Left ventricle myocardium inferior (tissue), 1 donor: Measurements from ENCODE around the gene AEBP1. TPM values are rescaled to one million over a fixed set of nuclear protein-coding genes. Genes with fewer than 3 reads are reported as not detected.

Experiments used
- DNase-seq: peaks from one replicate; pipeline ENCODE4 v3.0.0-alpha.2; 2020
- H3K27ac ChIP-seq: fragments of 200-600 bp; replicated peaks from 2 replicates; pipeline ENCODE4 v1.8.0; 2021
- H3K27me3 ChIP-seq: fragments of 200-600 bp; 2 replicates; pipeline ENCODE4 v1.8.0; 2021; ENCODE audit warnings: low read depth
- H3K36me3 ChIP-seq: fragments of 200-600 bp; 2 replicates; pipeline ENCODE4 v1.8.0; 2021
- H3K4me1 ChIP-seq: fragments of 200-600 bp; 2 replicates; pipeline ENCODE4 v1.8.0; 2021
- H3K4me3 ChIP-seq: fragments of 200-600 bp; 2 replicates; pipeline ENCODE4 v1.8.0; 2021; ENCODE audit warnings: mild to moderate bottlenecking, moderate library complexity
- H3K9me3 ChIP-seq: fragments of 200-600 bp; replicated peaks from 2 replicates; pipeline ENCODE4 v1.8.0; 2021
- intact Hi-C: fragments of 100-400 bp; cut with micrococcal nuclease; formaldehyde crosslinking; loops from one replicate; pipeline ENCODE4 v1.11.0; 2022
- total RNA-seq: library from RNA; stranded (reverse); fragmentation: NEBNext Ultra II Directional; extraction: Animal tissue kit (Norgen Biotek cat#: 25700); gene quantifications from one replicate; pipeline ENCODE4 v1.2.1, GENCODE V29; 2021
- TF ChIP-seq, protein P1 (sequence below): fragments of 200-600 bp; IDR thresholded peaks from 2 replicates; pipeline ENCODE4 v1.8.0; 2021; ENCODE audit warnings: antibody characterized with exemption, mild to moderate bottlenecking, borderline replicate concordance
- donor health status: DM: no; HTN: yes; CAD: no; lungs with severe emphysema.

AEBP1 gene
- total RNA-seq, 1 donor from 2014 or later = 20.5 TPM

DNA sequence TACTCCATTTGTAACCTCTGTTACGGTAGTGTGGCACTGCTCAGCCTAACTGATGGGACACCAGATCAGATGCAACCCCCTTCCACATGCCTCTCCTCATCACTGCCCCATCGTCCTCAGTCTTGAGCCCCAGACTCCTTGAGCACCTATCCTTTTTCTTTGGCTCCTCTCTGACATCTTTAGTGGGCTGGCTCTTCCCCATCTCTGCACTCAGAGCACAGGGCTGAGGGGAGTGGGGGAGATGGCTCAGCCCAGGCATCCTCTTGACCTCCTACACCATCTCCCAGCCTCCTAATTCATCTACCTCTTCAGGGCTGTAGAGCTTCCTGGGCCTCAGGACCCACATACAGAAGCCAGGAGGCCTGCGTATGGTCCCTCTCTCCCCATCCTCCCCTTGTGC, 20.3 kb upstream of the AEBP1 start:
- H3K9me3 ChIP-seq = no peaks in the 10 kb centered on the region
- H3K27me3 ChIP-seq = no peaks in the 10 kb centered on the region
- H3K36me3 ChIP-seq = peaks cover 20% of the 10 kb centered on the region
- H3K4me3 ChIP-seq = no peak overlapping the region
- TF ChIP-seq, protein P1, sequence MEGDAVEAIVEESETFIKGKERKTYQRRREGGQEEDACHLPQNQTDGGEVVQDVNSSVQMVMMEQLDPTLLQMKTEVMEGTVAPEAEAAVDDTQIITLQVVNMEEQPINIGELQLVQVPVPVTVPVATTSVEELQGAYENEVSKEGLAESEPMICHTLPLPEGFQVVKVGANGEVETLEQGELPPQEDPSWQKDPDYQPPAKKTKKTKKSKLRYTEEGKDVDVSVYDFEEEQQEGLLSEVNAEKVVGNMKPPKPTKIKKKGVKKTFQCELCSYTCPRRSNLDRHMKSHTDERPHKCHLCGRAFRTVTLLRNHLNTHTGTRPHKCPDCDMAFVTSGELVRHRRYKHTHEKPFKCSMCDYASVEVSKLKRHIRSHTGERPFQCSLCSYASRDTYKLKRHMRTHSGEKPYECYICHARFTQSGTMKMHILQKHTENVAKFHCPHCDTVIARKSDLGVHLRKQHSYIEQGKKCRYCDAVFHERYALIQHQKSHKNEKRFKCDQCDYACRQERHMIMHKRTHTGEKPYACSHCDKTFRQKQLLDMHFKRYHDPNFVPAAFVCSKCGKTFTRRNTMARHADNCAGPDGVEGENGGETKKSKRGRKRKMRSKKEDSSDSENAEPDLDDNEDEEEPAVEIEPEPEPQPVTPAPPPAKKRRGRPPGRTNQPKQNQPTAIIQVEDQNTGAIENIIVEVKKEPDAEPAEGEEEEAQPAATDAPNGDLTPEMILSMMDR = no peak
- intact Hi-C loops = no loop called here
- no peak for DNase-seq
- H3K4me1 ChIP-seq = peaks cover 53% of the 10 kb centered on the region
- H3K27ac ChIP-seq = no peak overlapping the region

DNA sequence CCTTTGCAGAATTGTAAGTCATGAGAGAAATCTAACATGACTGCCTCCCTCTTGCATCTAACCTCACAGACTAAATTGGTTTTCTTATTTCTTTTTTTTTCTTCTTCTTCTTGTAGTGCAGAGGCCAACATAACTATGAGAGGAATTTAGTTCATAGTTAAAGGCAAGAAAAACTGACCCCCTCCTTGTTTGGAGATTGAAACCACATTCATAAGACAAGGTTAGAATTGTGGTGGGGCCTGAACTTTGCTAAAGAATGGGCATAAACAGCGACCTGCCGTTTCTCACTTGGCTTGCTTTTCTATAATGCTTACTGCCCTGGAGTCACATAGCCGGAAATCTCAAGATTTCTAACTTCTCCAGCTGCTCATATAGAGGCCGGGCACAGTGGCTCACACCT, 19.4 kb upstream of the AEBP1 start:
- no peak for DNase-seq

DNA sequence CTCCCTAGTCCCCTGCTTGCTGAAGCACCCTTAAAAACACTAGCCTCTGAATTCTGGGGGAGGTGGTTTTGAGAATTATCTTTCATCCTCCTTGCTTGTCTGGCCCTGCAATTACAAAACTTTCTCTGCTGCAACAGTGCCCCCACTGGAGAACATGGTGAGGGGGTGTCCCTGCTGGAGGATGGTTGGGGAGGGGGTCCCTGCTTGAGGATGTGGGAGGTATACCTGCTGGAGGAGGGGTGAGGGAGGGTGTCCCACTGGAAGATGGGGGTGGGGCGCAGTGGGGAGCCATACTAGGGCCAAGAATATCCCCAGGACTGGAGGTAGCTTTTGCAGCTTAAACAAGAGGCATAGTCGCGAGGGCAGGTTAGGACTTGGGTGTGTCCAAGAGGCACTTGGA, 18.6 kb upstream of the AEBP1 start:
- H3K4me3 ChIP-seq = no peak overlapping the region
- peaks cover 35% of the 10 kb centered on the region for H3K4me1 ChIP-seq
- no peak overlapping the region for H3K27ac ChIP-seq
- intact Hi-C loops = no loop called here
- H3K36me3 ChIP-seq = peaks cover 2% of the 10 kb centered on the region
- H3K9me3 ChIP-seq = no peaks in the 10 kb centered on the region
- TF ChIP-seq, protein P1 = no peak
- H3K27me3 ChIP-seq = no peaks in the 10 kb centered on the region
- DNase-seq = peak; percentile 10

More for the DNA sequence above, 19.4 kb upstream of the AEBP1 start:
- H3K36me3 ChIP-seq = peaks cover 11% of the 10 kb centered on the region
- peaks cover 44% of the 10 kb centered on the region for H3K4me1 ChIP-seq
- H3K27ac ChIP-seq = no peak overlapping the region
- TF ChIP-seq, protein P1 = no peak
- intact Hi-C loops = no loop called here
- no peaks in the 10 kb centered on the region for H3K9me3 ChIP-seq
- H3K27me3 ChIP-seq = no peaks in the 10 kb centered on the region
- no peak overlapping the region for H3K4me3 ChIP-seq

DNA sequence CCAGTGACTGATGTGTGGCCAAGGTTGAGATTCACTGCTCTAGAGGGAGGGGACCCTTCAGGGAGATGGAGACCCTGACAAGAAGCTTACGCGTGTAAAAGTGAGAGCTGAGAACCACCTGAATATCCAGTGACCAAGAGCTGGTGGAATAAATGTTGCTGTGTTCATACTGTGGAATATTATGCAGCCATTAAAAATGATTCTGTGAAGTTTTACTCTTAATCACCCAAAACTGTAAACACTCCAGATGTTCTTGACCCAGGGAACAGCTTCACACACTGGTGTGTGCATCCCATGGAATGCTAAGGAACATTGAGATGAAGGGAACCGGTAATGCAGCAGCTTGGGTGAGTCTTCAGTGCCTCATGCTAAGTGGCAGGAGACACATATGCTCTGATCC, 17.5 kb upstream of the AEBP1 start:
- Histone ChIP-seq H3K9me3 (no peaks in the 10 kb centered on the region), H3K4me3 (no peak overlapping the region), H3K36me3 (no peaks in the 10 kb centered on the region), H3K4me1 (peaks cover 24% of the 10 kb centered on the region), H3K27me3 (no peaks in the 10 kb centered on the region), H3K27ac (peak overlapping the region; percentile 84)
- intact Hi-C loops = no loop called here
- no peak for DNase-seq
- TF ChIP-seq, protein P1 = no peak

DNA sequence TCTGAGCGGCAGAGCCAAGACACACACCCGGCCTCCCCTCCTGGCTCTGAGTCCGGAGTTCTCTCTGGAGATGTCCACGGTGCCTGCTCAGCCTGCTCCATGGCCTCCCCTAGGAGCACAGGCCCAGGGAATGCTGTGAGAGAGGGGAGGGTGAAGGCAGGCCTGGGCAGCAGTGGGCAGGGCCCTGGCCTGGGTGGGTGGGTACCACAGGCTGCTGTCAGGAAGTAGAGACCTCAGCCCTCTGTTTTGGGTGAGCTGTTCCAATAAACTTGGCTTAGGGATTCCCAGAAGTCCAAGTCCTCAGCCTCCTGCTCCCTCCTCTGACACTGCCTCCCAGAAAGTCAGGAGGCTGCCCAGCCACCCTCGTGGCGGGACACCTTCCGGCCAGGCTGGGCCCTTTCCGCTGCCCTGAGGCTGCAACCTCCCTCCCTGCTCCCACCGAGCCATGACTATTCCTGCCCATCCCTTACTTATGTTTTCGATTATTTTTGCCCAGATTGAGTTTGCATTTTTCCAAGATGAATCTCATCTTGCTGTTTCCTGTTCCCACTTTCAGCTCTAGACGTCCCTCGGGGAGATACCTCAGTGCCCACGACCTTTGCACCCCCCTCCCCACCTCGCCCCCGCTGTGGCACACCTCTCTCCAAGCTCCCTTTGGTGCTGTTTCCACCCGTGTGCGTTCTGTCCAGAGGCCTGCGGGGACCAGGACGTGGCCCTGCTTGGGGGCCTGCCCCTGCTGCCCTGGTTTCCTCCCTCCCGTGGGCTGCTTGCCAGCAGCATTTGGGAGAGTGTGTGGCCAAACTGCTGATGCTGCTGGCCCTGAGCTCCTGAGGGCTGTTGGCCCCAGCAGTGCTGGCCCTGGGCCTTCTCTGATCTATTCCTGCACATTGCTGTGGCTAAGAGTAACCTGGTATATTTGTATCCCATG, 16.0 kb upstream of the AEBP1 start:
- peak; percentile 73 for DNase-seq
- H3K27ac ChIP-seq = peak overlapping the region; percentile 84
- H3K4me3 ChIP-seq = no peak overlapping the region
- H3K36me3 ChIP-seq = no peaks in the 10 kb centered on the region
- intact Hi-C loops = no loop called here
- no peaks in the 10 kb centered on the region for H3K9me3 ChIP-seq
- peaks cover 18% of the 10 kb centered on the region for H3K4me1 ChIP-seq
- TF ChIP-seq, protein P1 = no peak
- H3K27me3 ChIP-seq = no peaks in the 10 kb centered on the region
